HG02759 (cell line): ENCODE results near the gene AGAP1.

ENCODE experiments used
- ATAC-seq: cut with Tn5 transposase; IDR thresholded peaks from one replicate; pipeline ENCODE4 v1.9.1; 2021; ENCODE audit warnings: mild to moderate bottlenecking, moderate library complexity; ENCODE audit not compliant: unreplicated experiment

Gene AGAP1

DNA sequence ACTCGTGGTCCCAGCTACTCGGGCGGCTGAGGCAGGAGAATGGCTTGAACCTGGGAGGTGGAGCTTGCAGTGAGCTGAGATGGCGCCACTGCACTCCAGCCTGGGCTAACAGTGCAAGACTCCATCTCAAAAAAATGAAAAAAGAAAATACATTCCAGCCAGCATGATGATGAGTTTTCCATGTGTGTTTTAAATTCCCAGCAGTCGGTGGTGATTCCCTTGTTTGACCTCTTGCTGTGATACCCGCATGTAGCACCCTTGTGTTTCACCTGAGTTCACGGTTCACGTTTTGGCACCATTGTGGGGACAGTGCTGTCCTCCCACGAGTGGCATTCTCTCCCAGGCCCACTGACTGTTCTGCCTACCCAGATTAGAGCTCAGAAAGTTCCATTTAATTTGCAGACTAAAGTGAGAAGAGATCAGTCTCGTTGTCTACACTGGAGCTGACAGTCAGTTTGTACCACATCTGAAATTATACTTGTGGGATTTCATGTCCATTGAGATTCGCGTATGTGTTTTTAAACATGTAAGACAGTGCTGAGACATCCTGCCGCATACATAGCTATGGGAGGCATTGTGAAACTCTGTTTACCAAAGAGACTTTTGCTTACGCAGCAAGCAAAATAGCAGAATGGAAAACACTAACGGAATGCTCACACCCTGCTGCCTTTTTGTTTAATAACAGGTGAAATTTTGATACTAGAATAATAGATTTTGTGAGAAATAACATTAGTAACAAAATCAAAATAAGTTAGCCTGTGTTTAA is 517.3 kb downstream of the AGAP1 start:
- ATAC-seq = no peak

DNA sequence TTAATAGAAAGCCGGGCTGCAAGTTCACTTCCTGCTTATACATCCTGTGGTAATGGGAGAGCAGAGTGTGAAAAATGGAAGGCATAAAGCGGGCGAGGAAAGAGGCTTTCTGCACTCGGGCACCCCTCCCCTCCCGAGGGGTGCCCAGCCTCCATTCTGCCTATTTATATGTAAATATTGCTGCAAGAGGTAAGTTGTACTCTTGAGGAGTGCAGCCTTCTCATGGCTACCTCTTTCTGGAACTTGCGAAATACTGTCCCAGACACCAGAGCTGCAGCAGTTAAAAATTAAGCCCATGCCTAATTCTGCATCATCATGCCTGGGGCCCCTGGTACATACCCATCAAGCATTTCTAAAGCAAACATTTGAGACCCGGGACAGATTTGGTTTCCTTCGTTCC is 518.3 kb downstream of the AGAP1 start:
- ATAC-seq = no peak

DNA sequence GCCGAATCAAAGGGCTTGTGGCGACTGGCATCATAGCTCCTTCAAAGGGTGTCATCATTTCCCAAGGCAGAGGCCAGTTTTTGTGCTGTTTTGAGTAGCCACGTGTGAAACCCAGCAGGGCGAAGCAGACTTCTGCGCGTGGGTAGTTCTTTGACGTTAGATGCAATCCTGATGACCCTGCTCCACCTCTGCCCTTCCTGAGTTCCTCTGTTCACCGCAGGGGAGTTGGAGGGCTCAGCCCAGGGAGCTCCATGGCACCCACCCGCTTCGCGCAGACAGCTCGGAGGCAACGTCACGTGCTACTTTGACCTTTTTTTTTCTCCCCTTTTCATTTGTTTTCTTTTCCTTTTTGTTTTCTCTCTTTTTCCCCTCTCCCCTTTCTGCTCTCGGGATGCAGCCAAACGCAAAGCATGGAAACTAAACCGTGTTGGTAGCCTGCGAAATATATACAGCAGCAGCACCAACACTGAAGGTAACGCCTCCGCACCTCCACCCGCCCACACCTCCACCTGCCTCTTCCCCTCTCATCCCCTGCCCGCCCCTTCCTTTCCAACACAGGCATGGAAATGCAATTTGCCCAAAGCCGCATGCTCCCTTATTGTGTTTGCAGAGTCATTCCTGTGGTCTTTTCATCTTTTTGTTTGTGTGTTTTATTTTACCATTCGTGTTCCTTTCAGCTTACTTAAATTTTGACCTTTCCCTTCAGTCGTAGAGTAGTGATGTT is 520.7 kb downstream of the AGAP1 start:
- ATAC-seq = no peak

DNA sequence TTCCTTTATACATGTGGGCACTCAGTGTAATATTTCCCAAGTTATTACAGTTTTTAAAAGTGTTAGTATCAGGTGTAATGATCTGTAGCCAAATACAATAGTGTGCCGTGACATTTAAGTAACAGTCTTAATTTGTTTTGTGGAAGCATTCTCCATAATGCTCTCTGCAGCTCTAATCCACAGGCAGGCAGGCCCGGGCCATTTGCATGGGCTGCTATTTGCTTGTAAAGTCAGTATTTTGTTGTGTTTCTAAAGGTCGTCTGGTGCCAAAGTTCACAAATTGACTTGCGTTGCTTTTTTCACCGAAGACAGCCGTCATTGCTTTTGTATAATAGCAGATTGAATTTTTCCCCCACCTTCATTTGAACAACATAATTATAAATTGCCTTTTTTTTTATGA is 521.3 kb downstream of the AGAP1 start:
- ATAC-seq = no peak

DNA sequence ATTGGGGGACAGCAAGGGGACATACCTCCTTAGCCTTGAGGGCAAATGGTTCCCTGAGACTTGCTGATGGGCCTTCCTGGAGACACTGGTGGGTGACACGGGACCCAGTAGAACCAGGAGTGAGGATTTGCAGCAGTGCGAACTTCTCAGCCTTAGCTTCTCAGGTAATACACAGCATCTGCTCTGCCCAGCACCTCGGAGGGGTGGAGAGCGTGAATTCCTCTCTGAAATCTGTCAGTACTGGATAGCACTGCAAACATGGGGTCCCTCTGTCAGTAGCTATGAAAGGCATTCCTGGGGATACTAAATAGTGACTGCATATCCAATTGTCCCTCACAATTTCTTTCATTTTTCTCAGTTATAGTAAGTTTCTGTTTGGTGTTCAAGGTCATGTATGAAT is 522.7 kb downstream of the AGAP1 start:
- ATAC-seq = no peak

DNA sequence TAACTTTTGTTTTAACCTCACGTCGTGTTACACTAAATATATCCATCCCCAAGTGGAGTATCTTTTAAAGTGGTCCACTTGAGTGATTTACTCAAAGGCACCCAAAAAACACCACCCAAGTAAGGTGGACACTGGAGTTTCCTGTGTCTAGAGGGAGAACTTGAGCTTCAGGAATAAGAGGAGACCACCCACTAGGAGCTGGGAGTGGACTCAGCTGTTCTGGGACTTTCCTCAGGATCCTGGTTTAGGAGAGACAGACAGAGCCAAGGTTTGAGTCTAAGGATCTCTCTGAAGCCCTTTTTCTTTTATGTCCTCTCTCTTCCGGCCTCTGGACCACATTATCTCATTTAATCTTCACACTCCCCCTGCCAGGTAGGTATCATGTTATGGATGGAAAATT is 523.6 kb downstream of the AGAP1 start:
- ATAC-seq = no peak

DNA sequence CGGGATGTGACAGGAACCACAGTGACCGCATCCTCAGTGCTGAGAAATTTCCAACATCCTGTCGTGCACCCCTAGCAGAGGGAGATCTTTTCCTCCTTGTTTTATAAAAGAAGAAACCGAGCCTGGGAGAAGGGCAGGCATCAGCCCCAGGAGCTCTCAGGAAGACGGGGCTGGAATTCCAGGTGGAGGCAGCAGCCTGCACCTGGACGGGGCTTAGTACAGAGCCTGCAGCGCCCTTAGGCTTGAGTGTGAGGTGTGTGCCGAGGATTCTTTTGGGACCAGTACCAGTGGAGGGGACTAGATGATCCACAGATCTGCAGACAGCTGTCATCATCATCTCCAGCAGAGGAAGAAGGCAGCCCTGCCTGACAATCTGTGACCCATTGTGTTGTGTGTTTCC is 525.6 kb downstream of the AGAP1 start:
- ATAC-seq = no peak

DNA sequence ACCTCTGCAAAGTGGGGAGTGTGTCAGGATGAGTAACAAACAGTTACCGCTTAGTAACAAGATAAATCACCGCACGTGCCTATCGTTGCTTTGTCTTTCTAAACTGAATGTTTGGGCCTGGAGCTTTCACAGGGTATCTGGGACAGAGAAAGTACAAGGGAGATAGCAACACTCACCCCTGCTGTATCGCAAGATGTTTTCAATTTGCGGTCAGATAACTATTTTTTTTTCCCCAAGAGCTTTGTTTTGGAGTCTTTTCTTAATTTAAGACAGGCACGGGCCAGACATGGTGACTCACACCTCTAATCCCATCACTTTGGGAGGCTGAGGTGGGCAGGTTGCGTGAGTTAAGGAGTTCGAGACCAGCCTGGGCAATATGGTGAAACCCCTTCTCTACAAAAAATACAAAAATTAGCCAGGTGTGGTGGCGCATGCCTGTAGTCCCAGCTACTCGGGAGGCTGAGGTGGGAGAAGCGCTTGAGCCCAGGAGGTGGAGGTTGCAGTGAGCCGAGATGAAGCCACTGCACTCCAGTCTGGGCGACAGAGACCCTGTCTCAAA is 527.7 kb downstream of the AGAP1 start:
- no peak for ATAC-seq

DNA sequence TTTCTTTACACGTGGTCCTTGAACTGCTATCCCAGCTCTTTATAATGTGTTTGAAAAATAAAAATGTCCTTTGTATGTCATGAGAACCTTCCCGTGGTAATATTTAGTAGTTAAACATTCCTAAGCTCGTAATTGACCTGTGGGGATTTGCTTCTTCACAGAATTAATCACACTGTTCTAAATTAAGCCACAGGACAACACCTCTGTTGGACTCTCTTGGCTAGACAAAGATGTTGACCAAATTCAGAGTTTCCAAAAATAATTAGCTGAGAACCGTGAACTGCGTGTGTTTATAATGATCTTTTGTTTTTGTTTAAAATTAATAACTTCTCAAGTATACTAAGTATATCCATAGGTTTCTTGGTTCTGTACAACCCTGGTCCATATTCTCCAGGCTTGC is 528.3 kb downstream of the AGAP1 start:
- ATAC-seq = no peak

DNA sequence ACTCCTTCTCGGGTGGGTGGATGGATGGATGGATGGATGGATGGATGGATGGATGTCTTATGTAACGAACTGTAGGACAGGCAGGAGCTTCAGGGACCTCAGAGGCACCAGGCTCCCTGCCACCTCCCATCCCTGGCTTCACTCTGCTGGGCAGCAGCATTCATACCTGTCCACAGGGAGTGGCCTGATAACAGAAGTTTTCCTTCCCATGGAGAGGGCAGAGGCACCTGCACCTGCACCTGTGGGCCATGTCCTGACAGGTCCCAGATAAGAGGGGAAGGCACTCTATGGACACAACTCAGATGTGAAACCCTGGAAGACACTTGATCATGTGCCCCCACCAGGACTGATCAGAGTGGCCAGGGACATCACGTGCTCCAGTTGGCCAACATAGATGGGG is 532.0 kb downstream of the AGAP1 start:
- no peak for ATAC-seq

DNA sequence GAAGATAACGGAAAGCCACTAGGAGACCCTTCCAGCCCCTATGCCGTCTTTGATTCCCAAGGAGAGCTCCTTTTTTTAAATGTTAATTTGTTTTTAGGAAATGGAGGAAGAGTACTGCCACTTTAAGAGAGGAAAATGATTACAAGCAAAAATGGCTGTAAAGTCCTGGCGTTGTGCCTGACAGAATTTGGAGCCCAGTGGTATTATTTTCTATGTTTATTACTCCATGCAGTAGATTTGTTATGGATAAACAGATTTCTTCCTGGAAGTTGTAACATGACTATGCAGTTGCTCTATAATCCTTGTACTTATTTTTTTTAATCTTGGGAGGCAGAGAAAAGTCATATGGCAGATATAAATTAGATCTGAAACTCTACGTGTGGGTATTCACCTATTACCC is 533.0 kb downstream of the AGAP1 start:
- no peak for ATAC-seq

DNA sequence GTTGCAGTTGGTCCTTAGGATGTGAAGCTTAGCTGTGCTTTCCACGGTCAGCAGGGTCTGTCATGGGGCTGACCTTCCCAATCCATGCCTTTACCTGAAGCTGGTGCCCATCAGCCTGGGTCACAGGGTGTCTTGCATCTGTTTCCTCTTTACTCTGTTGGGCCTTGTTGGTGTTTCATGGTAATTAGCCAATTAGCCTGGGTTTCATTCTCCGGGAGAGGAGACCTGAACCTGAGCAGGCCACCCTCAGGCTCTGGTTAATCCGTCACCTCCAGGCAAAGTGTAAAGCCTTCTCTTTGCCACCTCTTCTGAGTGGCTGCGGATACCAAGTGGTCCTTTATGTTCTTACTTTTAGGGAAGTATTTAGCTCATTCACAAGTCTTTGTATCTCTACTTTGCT is 534.2 kb downstream of the AGAP1 start:
- ATAC-seq = no peak

DNA sequence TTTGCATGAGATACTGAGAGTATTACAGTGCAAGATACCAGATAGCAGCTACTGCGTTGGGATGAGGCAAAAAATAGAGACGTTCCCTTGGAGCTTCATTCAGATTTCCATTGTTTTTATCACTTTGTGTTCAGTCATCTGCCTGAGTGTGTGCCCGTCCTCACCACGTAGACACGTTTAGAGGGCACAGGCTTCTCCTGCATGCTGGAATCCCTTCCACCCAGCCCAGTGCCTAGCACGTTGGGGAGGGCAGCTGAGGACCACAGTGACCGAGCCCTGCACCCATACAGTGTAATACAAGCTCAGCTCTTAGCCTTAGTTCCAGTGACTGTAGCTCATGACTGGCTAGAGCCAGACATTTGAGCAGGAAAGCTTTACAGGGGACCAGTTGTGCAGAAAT is 539.6 kb downstream of the AGAP1 start:
- ATAC-seq = no peak

DNA sequence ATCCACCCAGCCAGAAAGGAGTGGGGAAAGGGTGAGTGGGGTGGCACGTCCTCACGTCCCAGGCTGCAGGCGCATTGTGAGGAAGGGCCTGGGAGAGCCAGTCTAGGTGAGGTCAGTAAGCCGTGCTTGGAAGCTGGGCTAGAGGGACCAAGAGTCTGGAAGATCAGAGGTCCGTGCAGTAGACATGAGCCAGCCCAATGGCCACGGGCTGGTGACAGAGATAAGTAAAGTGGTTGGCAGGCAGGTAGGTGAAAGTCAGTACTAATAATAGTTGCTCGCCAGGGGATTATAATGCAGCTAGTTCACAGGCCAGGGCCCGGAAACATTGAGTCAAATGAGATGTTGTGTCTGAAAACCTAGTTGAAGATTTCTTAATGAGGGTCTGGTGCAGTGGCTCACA is 541.1 kb downstream of the AGAP1 start:
- ATAC-seq = no peak

DNA sequence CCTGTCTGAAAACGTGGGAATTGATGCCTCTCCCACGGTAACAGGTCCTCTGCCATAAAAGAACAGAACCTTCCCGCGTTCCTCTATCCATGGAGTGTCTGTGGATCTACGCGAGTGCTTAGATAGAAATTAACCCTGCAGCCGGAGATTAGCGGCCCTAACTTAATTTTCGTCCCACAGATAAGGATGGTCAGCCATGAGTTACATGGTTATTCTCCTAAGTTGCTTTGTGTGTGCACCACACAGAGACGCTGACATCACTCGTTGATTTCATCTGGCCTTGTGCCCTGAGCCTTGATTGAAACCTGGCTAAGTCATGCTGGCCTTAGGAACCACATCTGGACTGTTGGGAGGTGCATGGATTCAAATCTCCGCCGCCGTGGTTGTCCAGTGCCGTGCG is 542.2 kb downstream of the AGAP1 start:
- ATAC-seq = no peak

DNA sequence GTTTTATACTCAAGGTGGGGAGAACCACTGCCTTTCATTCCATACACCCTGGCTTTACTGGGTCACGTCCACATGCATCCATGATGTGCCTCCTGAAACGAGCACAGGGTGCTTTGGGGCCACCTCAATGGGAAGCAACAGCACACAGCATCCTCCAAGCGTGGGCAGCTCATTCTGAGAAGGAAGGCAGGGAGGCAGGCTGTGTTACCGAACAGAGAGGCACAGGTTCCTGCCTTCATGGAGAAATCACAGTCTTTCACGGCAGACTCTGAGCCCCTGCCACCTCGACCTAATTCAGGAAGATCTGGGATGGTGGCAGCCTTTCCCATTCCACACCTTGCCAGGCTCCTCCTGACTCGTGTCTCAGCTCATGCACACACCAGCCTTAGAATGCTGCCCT is 544.3 kb downstream of the AGAP1 start:
- ATAC-seq = no peak

DNA sequence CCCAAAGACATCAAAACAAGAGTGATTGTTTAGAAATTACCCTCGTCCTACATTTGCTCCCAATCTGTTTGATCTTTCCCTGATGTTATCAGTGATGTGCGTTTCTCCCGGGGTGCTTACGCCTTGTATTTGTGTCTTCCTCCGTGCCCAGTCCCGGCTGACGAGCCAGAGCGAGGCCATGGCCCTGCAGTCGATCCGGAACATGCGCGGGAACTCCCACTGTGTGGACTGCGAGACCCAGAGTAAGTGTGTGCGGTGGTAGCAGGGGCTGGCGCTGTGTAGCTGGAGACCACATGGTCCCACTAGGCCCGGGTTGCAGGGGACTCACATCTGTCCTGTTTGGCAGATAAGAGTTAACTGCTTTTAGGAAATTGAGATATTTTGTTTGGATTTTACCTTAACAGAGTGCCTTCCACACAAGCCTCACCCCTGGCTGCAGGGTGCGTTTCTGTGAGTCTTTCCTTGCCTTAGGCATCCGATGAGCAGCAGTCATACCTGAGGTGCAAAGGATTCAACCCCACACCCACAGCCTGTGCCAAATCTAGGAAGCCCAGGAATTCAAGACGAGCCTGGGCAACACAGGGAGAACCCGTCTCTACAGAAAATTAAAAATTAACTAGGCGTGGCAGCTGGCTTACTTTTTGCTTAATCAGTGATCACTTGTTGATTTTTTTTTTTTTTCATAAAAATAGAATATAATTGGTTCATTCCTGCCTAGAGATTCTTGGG is 546.9 kb downstream of the AGAP1 start:
- no peak for ATAC-seq

DNA sequence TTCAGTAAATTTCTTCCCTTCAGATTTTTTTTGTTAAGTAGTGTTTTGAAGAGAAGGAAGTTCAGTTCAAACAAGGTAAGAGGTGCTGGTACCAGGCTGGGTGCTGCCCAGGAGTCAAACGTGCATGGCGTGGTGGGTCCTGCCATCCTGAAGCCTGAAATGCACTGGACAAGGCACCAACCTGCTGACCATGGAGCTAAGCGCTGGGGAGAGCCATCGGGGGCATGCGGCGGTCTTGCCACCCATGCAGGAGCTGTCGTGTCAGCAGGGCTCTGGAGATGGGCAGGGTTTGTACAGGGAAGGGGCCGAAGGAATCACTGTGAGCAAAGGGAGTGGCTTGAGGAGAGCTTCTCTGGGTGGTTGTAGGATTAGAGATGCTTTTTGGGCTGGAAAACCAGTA is 547.8 kb downstream of the AGAP1 start:
- ATAC-seq = no peak

DNA sequence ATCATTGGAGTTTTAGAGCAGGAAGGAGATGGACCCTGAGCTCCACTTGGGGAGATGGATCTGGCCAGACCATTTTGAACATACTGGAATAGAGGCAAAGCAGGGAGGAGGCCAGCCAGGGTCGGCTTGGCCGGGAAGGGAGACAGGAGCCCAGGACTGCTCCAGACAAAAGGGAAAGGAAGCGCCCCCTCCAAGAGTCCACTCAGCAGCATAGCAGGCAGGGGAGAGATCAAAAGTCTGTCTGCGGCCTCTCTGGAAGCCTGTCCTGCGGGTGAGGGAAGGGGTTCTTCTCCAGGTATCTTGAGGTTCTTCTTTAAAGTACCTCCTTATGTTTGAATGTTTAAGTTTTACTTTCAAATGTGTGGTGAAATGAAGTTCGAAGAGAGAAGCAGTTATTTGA is 548.2 kb downstream of the AGAP1 start:
- no peak for ATAC-seq

DNA sequence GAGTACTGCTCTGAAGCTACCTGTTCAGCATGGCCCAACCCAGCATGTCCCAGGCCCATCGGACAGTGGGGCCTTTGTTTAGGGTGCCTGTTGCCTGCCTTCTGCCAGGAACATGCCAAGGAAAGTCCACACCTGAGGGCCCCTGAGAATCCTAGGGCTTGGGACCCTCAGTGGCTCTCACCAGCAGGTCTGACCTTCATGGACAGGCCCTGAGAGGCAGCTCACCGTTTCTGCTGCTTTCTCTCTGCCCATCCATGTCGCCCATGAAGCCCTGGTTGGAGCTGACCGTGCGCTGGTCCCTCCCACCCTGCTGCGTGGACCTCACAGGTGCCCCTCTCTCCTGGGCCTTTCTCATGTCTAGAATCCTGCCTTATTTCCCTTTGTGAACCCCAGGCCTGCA is 550.3 kb downstream of the AGAP1 start:
- ATAC-seq = no peak
